Renal cortex interstitium (tissue), 11 donors: ENCODE measurements around the gene ODAPH. TPM values are rescaled to one million over a fixed set of nuclear protein-coding genes. Genes with fewer than 3 reads are reported as not detected.
A peak's percentile ranks its signal among the peaks of the same experiment; 100 is the strongest.
"Not testable (repeated sequence)": the region's sequence is repeated elsewhere in the genome, so short reads cannot be mapped to it uniquely, and the experiment has no call there.

Experiments
- DNase-seq, 11 donors: peaks; one replicate each; pipeline ENCODE4 v3.0.0-alpha.2; 2013; ENCODE audit warnings: low read depth in 9 of 11, low spot score in 4 of 11; ENCODE audit errors: extremely low read depth in 1 of 11
- polyA plus RNA-seq, 3 donors: library from polyadenylated mRNA; unstranded; fragments of 120-200 nt; gene quantifications; one replicate each; pipeline ENCODE4 v1.2.1, GENCODE V29; 2013; ENCODE audit not compliant: insufficient read length in 3 of 3

Gene ODAPH
- polyA plus RNA-seq, 3 donors = 0.16 to 0.29 TPM; not detected in 1

DNA sequence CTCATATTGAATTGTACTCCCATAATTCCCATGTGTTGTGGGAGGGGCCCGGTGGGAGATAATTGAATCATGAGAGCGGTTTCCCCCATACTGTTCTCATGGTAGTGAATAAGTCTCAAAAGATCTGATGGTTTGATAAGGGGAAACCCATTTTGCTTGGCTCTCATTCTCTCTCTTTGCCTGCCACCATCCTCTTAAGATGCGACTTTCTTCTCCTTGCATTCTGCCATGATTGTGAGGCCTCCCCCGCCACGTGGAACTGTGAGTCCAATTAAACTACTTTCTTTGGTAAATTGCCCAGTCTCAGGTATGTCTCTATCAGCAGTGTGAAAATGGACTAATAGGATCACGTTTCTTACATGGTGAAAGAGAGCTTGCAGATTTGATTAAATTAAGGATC, 18.6 kb upstream of the ODAPH start:
- DNase-seq = not testable (repeated sequence)

DNA sequence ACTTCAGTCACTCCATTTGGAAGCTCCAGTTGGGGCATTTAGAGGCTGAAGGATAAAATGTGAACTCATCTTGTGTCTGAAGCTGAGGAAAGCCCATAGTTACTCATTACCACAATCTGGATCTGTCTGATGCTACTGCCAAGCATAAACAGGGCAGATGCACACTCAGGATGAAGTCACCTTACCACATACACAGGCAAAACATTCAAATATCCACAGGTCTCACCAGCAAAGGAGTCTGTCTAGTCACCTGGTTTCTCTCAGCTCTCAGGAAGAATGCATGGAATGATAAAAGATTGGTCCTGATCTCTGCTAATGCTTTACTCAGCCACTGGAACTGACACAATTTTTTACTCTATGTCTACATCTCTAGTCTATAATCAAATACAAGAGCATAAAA, 13.0 kb upstream of the ODAPH start:
- DNase-seq = no peak

DNA sequence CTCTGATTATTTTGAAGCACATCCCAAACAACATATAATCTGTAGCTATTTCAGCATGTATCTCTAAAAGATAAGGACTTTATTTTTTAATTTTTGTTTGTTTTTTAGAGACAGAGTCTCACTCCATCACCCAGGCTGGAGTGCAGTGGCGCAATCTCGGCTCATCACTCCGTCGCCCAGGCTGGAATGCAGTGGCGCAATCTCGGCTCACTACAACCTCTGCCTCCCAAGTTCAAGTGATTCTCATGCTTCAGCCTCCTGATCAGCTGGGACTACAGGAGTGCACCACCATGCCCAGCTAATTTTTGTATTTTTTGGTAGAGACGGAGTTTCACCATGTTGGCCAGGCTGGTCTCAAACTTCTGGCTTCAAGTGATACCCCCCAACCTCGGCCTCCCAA, 11.6 kb upstream of the ODAPH start:
- DNase-seq = not testable (repeated sequence)

DNA sequence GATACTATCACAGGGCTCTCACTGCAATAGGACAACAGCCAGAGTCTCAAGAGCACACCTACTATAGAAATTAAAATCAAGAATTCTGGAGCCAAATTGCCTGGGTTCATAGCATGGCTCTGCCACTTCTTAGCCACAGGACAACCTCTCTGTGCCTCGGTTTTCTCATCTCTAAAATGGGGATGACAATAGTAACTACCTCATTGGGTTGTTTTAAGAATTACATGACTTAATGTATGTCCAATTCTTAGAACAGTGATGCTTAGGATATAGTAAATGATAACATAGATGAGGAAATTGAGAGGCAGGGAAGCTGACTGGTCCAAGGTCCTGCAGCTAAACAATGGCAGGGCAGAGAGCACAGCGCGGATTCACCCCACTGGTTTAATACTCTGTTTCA, 11.0 kb upstream of the ODAPH start:
- no peak for DNase-seq

DNA sequence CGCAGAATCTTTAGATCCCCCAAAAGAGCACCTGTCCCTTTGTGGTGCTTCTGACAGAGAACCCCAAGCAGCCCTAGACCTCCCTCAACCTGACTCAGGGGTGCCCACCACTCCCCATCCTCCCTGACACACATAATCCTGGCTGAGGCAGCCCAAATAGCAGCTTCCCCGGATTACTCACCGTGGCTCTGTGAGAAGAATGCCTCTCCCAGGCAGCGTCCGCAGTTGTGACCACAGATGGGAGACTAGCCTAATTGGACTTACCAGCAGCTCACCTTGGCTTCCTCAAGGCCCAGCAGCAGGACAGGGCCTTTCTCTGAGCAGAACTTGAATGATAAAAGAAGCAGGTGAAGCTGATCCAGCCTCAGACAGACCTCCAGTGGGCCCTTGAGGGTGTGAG, 10.3 kb upstream of the ODAPH start:
- no peak for DNase-seq

DNA sequence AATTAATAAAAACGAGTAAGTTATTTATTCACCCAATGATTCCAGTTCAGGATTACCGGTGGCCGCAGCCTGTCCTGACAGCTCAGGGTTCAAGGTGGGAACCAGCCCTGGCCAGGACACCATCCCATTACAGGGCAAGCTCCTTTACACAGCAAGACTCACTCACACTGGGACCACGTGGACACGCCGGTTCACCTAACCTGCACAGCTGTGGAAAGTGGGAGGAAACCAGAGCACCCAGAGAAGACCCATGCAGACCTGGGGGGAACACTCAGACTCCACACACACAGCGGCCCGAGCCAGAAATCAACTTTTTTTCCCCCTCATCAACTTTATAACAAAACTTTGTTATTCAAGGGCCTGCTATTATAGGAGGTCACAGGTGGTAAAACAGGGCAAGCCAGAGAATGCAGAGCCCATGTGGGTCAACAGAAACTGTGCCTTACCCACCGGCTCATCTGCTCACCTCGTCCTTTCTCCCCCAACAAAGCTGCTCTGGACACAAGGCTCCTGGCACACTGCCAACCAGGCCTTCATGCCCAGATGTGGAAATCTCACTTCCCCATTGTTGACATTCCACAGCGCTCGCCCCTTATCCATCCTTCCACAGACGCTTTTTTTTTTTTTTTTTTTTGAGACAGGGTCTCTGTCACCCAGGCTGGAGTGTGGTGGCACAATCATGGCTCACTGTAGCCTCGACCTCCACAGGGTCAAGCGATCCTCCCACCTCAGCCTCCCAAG, 8.0 kb upstream of the ODAPH start:
- DNase-seq = peak in 6 of 11 donors; percentile 3 to 31 (median 10)

DNA sequence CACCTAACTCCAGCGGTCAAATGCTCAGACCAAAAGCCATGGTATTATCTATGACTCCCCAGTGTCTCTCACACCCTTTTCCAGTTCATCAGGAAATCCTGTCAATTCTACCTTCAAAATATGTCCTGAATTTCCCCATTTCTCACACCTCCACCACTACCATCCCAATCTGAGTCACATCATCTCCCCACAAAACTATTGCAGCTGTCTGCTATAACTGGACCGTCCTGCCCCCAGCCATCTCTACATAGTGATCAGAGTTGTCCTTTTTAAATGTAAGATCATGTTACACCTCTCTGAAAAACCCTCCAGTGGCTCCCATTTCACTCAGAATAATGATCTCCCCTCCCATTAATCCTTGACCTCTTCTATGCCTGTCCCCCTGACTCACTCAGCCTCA, 6.8 kb upstream of the ODAPH start:
- DNase-seq = no peak

DNA sequence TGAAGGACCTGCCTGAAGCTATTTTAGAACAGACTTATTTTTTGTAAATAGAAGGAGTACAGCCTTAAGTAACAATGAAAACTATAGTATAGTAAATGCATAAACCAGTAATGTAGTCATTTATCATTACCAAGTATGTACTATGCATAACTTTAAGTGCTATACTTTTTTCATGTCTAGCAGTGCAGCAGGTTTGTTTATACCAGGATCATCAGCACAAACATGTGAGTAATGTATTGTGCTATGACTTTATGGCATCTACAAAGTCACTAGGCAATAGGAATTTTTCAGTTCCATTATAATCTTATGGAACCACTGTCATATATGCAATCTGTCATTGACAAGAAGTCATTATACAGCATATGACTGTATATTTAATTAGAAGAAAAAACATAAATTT, 3.4 kb upstream of the ODAPH start:
- DNase-seq = no peak

DNA sequence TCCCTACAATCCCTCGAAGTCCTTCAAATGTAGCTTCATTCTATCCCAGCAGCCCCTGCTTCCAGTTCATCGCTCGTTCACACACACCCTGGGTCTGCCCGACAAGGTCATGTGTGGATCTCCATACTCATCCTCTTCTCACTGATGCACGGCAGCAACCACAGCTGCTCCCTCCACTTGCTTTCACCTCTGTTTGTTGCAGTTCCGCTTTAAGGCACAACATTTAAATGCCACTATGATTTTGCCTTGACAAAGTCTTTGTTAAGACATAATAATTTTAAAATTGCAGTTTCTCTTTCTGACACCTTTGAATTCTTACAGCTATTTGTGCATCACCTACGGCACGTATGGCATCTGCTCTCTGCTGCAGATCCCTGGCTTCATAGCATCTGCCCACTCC, 1.8 kb downstream of the ODAPH start:
- DNase-seq = no peak

DNA sequence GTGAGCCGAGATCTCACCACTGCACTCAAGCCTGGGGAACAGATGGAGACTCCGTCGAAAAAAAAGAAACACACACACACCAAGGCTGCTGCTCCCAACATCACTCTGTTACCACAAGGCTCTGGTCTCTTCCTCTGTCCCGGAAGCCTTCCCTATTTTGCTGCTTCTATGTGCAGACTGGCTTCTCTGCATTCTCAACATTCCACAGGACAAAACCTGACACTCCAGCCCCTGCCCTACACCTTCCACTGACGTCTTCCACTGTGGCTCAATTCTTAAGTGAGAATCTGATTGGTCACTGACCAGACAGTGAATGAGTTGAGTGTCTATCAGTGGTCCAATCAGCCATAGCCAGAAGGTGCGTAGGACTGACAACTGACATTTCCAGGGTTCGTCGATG, 5.9 kb downstream of the ODAPH start:
- DNase-seq = no peak

DNA sequence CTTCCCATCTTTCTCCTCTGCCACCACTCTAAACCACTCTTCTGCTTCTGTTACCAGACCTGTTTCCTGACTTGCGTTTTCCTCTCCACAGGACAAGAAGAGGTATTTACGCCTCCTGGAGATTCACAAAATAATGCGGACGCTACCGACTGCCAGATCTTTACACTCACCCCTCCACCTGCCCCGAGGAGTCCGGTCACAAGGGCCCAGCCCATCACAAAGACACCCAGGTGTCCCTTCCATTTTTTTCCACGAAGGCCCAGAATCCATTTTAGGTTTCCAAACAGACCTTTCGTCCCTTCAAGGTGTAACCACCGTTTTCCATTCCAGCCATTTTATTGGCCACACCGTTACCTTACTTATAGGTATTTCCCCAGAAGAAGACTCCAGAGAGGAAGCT, 8.2 kb downstream of the ODAPH start:
- DNase-seq = no peak

DNA sequence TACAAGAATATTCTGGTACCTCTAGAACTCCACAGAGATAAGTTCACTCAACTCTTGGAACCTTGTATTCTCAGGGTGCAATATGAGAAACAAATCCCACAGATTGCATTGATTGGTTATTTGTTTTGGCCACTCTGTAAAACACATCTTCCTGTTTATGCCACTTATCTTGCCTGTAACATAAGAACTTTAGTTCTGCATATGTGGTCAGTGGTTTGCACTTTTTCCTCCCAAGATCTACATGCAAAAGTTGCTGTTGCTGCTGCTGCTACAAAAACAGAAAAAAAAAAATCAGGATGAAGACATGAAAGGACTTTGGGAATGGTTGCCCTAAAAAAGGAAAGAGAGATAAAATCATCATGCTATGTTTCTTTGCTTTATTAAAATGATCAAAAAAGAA, 9.6 kb downstream of the ODAPH start:
- DNase-seq = no peak

DNA sequence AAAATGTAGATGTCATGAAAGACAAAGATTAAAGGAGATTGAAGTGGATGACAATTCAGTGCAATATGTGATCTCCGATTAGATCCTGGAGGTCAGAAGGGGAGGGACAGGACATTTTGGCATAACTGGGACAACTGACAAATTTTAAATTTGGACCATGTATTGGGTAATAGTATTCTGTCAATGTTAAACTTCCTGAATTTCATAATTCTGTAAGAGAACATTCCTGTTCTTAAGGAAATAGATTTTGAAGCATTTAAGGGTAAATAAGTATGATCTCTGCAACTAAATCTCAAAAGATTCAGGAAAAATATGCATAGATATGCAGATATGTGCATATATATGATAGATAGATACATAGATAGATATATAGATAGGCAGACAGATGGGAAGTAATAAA, 11.0 kb downstream of the ODAPH start:
- DNase-seq = no peak

DNA sequence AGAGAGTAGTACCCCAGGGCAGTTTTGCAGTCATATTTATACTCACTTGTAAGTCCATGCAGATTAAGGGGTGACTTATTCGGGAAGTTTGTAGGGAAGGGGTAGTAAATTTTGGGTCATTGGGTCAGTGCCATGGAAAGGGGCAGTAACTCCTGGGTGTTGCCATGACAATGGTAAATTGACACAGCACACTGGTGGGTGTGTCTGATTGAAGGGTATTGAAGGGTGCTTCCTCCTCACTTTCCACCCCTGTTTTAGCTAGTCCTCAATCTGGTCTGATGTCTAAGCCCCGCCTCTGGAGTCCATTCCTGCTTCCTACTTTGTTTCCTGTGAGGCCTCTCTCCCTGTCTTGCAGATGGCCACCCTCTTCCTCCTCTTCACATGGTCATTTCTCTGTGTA, 11.9 kb downstream of the ODAPH start:
- DNase-seq = no peak

DNA sequence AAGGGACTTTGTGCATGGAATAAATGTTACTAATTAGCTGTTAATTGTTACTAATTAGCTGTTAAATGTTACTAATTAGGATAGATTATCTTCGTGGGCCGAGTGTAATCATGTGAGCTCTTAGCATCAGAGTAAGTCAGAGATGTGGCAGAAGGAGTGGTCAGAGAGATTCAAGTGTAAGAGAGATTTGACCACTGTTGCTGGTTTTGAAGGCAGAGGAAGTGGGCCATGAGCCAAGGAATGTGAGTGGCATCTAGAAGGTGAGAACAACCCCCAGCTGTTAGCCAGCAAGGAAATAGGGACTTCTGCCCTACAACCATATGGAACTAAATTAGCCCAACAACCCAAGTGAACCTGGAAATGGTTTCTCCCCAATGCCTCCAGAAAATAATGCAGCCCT, 28.2 kb downstream of the ODAPH start:
- no peak for DNase-seq

DNA sequence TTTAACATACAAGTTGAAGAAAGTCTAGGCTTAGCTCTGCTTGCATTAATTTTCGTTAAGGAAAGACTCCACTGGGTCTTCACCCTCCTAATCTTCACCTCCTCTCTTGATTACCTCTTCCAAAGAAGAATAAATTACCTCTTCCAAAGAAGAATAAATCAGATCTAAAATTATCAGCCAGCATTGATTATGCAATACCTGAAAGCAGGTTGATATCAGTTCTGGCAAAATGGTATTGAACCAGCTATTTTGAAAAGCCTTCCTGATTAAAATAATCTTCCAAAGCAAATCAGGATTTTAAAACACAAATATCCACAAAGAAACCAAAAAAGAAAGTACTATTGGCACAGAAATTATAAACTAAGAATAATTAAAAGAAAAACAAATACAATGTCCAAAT, 37.5 kb downstream of the ODAPH start:
- DNase-seq = no peak

DNA sequence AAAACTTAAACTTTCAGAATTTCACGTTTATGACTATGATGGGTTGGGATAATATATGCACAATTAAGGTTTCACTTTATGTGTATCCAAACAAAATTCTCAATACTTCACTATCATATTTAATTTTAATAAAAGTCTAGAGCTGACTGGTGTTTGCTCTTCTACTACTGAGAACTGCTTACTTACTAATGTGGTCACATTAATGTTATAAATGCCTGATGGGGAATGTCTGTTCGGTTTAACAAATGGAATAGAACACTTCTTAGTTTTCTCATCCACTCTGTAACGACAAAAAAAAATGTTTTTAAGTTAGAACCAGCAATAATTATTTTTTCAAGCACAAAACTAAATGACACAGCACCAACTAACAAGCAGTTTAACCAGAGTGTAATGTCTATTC, 40.2 kb downstream of the ODAPH start:
- DNase-seq = no peak

DNA sequence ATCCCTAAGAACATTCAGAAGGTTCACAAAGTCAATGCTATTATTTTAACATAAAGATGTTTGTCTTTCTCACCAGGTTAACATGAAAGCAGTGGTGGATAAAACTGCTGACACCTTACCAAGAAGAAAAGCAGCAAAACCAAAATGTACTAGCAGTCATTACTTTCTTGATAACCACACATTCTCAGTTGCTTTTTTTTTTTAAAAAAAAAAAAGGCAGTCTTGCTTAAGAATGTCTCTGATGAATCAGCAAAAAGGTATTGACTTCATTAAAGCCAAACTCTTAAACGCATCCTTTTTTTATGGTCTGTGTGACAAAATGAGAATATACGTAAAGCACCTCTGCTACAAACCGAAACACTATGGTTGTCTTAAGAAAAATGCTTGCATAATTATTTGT, 42.5 kb downstream of the ODAPH start:
- no peak for DNase-seq

DNA sequence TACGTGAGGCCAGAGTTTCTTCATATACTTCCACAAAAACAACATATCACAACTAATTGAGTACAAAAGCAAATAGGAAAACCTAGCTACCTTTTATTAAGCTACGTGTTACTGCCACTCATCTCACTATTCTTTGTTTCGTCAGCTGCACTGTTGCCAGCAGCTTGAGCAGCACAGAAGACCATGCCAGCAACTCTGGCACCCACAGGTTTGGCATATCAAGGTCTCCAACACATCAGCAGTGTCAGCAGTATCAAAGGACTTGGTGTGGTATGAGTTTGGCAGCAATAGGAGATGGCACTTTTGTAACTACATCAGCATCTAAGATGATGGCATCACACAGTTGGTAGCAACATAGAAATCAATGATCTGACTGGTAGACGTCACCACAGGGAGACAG, 43.8 kb downstream of the ODAPH start:
- no peak for DNase-seq

DNA sequence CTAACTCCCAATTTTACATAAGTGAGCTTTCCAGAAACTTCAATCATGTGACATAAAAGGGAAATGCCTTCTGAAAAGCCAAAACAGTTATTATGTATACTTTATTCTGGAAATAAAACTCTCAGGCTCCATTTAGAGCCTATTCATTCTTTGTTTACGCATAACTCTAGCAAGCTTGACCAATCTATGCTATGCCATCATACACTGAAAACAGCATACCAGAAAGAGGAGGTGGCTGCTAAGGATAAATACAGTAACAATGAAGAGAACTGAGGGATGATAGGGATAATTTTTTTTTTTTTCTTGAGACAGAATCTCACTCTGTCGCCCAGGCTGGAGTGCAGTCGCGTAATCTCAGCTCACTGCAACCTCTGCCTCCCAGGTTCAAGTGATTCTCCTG, 50.1 kb downstream of the ODAPH start:
- no peak for DNase-seq

DNA sequence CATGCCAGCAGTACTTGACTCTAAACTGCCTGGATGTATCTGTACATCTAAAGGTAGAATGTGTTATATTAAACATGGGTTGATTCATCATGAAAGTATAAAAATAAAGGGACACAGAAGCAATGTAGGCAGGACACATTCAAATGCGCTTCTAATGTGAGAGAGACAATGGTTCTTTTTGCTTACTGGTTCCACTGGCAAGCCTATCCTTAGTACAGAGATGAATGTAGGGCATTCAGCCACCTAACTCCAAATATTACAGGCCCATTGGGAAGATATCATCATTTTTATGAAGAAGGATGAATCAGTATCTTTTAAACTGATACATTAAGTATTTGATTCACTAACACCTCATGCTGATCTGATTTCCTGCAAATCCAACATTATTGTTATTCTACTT, 56.4 kb downstream of the ODAPH start:
- DNase-seq = no peak
